ENCODE measurements around the gene PITPNM3. TPM values are rescaled to one million over a fixed set of nuclear protein-coding genes. Genes with fewer than 3 reads are reported as not detected.

The PITPNM3 gene
- total RNA-seq, 4 donors from 2014 or later = 0.13 to 0.87 (median 0.41) TPM

GRCh38 chr17:6577686-6578263 lies 21.4 kb upstream of the PITPNM3 start:
- in situ Hi-C loops (cut with MboI; ENCODE audit: low sequenced_read_pairs in 4 of 4) (loop anchor here in 1 of 4 donors (25.0 kb wide), 1 partner anchor 115 kb away; no protein-coding TSS in a partner anchor), intact Hi-C loops (cut with DNase I; ENCODE audit: low total_unique reads) (no loop called here)
- DNase-seq (no peak), ATAC-seq (no peak)
- Histone ChIP-seq H3K27me3 (no peaks in the 10 kb centered on the region), H3K27ac (no peak overlapping the region), H3K9me3 (no peaks in the 10 kb centered on the region), H3K4me1 (peaks cover 0 to 4% of the 10 kb centered on the region in 2 donors), H3K4me3 (no peak overlapping the region), H3K36me3 (peaks cover 0 to 8% of the 10 kb centered on the region in 2 donors)
- TF ChIP-seq CTCF (IDR thresholded peaks at IDR 0.05 in 4 of 5, conservative IDR thresholded peaks at IDR 0.05 in 1 of 5) (no peak), POLR2A (IDR thresholded peaks at IDR 0.05) (no peak)

- H3K27ac ChIP-seq = no peak overlapping the region
- intact Hi-C loops (cut with DNase I; ENCODE audit: low total_unique reads) = no loop called here
- in situ Hi-C loops (cut with MboI; ENCODE audit: low sequenced_read_pairs in 4 of 4) = loop anchor here in 1 of 4 donors (25.0 kb wide), 1 partner anchor 114 kb away; no protein-coding TSS in a partner anchor
Observed at GRCh38 chr17:6576038-6576785, 19.9 kb upstream of the PITPNM3 start.

GRCh38 chr17:6575596-6575988 lies 19.2 kb upstream of the PITPNM3 start:
- no peak for ATAC-seq
- no peaks in the 10 kb centered on the region for H3K27me3 ChIP-seq
- no peaks in the 10 kb centered on the region for H3K9me3 ChIP-seq
- no peak for DNase-seq
- no peak for TF ChIP-seq CTCF (IDR thresholded peaks at IDR 0.05 in 4 of 5, conservative IDR thresholded peaks at IDR 0.05 in 1 of 5)
- TF ChIP-seq POLR2A (IDR thresholded peaks at IDR 0.05) = no peak
- peaks cover 0 to 4% of the 10 kb centered on the region in 2 donors for H3K4me1 ChIP-seq
- H3K4me3 ChIP-seq = no peak overlapping the region
- peaks cover 0 to 8% of the 10 kb centered on the region in 2 donors for H3K36me3 ChIP-seq
- no peak overlapping the region for H3K27ac ChIP-seq
- in situ Hi-C loops (cut with MboI; ENCODE audit: low sequenced_read_pairs in 4 of 4) = loop anchor here in 1 of 4 donors (25.0 kb wide), 1 partner anchor 113 kb away; no protein-coding TSS in a partner anchor
- intact Hi-C loops (cut with DNase I; ENCODE audit: low total_unique reads) = no loop called here

More at GRCh38 chr17:6576038-6576785, 19.9 kb upstream of the PITPNM3 start:
- Histone ChIP-seq H3K4me1 (peaks cover 0 to 4% of the 10 kb centered on the region in 2 donors), H3K9me3 (no peaks in the 10 kb centered on the region), H3K36me3 (peaks cover 0 to 8% of the 10 kb centered on the region in 2 donors), H3K4me3 (no peak overlapping the region), H3K27me3 (no peaks in the 10 kb centered on the region)
- DNase-seq (no peak), ATAC-seq (no peak)
- TF ChIP-seq CTCF (IDR thresholded peaks at IDR 0.05 in 4 of 5, conservative IDR thresholded peaks at IDR 0.05 in 1 of 5) = no peak
- TF ChIP-seq POLR2A (IDR thresholded peaks at IDR 0.05) = no peak

GRCh38 chr17:6574687-6575595 lies 18.6 kb upstream of the PITPNM3 start:
- no peak for DNase-seq
- intact Hi-C loops (cut with DNase I; ENCODE audit: low total_unique reads) = no loop called here

More at GRCh38 chr17:6574687-6575595, 18.6 kb upstream of the PITPNM3 start:
- H3K9me3 ChIP-seq = no peaks in the 10 kb centered on the region
- TF ChIP-seq POLR2A (IDR thresholded peaks at IDR 0.05) (no peak), CTCF (IDR thresholded peaks at IDR 0.05 in 4 of 5, conservative IDR thresholded peaks at IDR 0.05 in 1 of 5) (no peak)
- in situ Hi-C loops (cut with MboI; ENCODE audit: low sequenced_read_pairs in 4 of 4) = loop anchor here in 1 of 4 donors (25.0 kb wide), 1 partner anchor 113 kb away; no protein-coding TSS in a partner anchor
- peaks cover 0 to 8% of the 10 kb centered on the region in 2 donors for H3K36me3 ChIP-seq
- H3K27me3 ChIP-seq = peaks cover 0 to under 1% (median 0%) of the 10 kb centered on the region in 3 donors
- no peak overlapping the region for H3K4me3 ChIP-seq
- peaks cover 0 to 4% of the 10 kb centered on the region in 2 donors for H3K4me1 ChIP-seq
- no peak for ATAC-seq
- no peak overlapping the region for H3K27ac ChIP-seq
